AG04449 (cell line): Measurements from ENCODE around the gene TBCCD1.
A peak's percentile ranks its signal among the peaks of the same experiment; 100 is the strongest.
"Not testable (repeated sequence)": the region's sequence is repeated elsewhere in the genome, so short reads cannot be mapped to it uniquely, and the experiment has no call there.

Experiments
- CTCF ChIA-PET: fragments of 350-600 bp; formaldehyde crosslinking; extraction: SDS; loops from one replicate; lab custom pipeline; 2021; ENCODE audit warnings: antibody characterized with exemption; lab: Yijun Ruan, JAX
- POLR2A ChIA-PET: fragments of 400-600, 350-600 bp; formaldehyde crosslinking; extraction: SDS; loops from one replicate; lab custom pipeline; 2020; ENCODE audit warnings: antibody characterized with exemption, inconsistent platforms; lab: Yijun Ruan, JAX
- DNase-seq: peaks from one replicate; pipeline ENCODE4 v3.0.0-alpha.2; 2010; ENCODE audit warnings: low read depth, low spot score
- H3K4me3 ChIP-seq: 2 replicates; pipeline ENCODE4 v1.5.1; 2011; ENCODE audit warnings: low read depth, mild to moderate bottlenecking, control low read depth, low read length
- TF ChIP-seq, protein P1 (sequence below): IDR thresholded peaks from one replicate; pipeline ENCODE4 v1.5.1; 2011; ENCODE audit warnings: mild to moderate bottlenecking, moderate library complexity, low read length, control low read depth, inconsistent platforms; ENCODE audit not compliant: insufficient read depth; ENCODE audit errors: missing control alignments

Gene TBCCD1

DNA sequence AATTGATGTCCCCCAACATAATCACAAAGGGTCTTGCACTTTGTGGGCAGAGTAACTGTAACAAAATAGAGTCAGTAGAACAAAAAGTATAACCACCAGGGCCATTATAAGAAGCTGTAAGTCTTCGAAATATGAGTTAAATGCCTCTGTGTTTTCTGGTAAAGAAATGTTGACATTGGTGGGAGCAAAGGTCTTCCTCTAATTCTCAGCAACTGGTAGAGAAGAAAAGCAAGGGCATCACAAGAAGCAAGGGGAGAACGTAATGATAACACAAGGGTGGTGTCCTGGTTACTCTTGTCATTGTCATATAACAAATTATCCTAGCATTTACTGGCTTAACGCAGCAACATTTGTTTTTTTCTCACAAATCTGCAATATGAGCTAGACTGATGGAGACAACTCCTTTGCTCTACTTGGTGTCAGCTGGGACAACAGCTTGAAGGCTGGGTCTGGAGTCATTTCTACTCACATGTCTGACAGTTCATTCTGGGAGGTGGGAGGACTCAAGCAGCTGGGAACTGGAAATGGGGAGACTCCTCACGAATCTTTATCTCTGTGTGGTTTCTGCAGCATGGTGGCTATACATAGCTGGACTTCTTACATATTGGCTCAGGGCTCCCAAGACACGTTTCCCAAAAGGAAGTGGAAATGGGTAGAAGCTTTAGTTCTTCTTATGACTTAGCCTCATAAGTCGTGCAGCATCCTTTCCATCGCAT lies 23.6 kb upstream of the TBCCD1 start:
- TF ChIP-seq, protein P1, sequence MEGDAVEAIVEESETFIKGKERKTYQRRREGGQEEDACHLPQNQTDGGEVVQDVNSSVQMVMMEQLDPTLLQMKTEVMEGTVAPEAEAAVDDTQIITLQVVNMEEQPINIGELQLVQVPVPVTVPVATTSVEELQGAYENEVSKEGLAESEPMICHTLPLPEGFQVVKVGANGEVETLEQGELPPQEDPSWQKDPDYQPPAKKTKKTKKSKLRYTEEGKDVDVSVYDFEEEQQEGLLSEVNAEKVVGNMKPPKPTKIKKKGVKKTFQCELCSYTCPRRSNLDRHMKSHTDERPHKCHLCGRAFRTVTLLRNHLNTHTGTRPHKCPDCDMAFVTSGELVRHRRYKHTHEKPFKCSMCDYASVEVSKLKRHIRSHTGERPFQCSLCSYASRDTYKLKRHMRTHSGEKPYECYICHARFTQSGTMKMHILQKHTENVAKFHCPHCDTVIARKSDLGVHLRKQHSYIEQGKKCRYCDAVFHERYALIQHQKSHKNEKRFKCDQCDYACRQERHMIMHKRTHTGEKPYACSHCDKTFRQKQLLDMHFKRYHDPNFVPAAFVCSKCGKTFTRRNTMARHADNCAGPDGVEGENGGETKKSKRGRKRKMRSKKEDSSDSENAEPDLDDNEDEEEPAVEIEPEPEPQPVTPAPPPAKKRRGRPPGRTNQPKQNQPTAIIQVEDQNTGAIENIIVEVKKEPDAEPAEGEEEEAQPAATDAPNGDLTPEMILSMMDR = no peak
- DNase-seq = no peak
- ChIA-PET CTCF (interaction anchor here (0.9 to 16.7 kb wide), 4 partner anchors 12 to 231 kb away, joined by 4 to 123 read pairs (median 6); partner anchors contain the start of gene AHSG), POLR2A (no interaction called here)
- no peak overlapping the region for H3K4me3 ChIP-seq

DNA sequence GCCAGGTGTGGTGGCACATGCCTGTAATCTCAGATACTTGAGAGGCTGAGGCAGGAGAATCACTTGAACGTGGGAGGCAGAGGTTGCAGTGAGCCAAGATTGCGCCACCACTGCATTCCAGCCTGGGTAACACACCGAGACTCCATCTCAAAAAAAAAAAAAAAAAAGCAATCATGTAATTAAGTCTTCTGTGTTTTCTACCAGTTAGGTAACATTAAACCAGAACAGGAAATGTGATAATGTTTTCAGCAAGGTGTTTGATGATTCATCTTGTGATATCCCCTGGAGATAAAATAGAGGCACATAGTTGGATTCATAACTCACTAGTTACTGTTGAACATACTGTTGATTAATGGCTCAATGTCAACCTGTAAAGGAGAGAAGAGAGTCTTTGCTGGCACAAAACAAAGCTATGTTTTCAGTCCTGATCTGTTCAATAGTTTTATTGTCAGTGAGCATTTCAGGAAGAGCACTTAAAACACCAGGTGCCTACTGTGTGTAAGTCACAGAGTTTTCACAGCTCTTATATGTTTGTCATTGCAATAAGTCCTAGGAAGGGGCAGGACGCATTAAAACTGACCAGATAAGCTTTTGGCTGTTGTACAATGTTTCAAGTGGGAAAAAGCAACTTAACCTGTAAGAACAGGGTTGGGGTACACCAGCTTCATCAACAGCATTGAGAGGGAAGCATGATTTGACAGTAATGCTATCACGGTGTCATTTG lies 22.9 kb upstream of the TBCCD1 start:
- DNase-seq = no peak
- POLR2A ChIA-PET = interaction anchor here (0.7 kb wide), 1 partner anchor 217 kb away, joined by 4 read pairs; no protein-coding TSS in a partner anchor
- TF ChIP-seq, protein P1 = no peak
- CTCF ChIA-PET = interaction anchor here (1.4 to 16.7 kb wide), 3 partner anchors 15 to 232 kb away, joined by 5 to 123 read pairs (median 7); partner anchors contain the start of gene AHSG
- no peak overlapping the region for H3K4me3 ChIP-seq

DNA sequence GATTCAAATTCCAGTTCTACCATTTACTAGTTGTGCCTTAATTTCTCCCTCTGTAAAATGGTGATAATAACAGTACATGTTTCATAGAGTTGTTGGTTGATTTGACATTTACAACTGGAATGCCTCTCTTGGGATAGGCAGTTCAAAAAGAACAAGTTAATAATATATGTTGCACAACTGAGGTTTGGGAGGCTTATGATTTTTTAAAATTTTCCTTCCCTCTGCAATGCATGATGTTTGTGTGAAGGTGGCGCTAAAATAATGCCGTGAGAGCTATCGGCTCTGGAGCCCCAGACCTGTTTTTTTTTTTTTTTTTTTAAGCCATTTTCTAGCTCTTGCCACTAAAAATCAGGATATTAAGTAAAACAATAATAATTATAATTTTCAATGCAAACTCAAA lies 22.0 kb upstream of the TBCCD1 start:
- H3K4me3 ChIP-seq = no peak overlapping the region
- ChIA-PET POLR2A (interaction anchor here (0.7 kb wide), 1 partner anchor 218 kb away, joined by 4 read pairs; no protein-coding TSS in a partner anchor), CTCF (interaction anchor here (16.7 kb wide), 1 partner anchor 27 kb away, joined by 123 read pairs; the partner anchor contains the start of gene AHSG)
- TF ChIP-seq, protein P1 = peak; percentile 7
- no peak for DNase-seq

DNA sequence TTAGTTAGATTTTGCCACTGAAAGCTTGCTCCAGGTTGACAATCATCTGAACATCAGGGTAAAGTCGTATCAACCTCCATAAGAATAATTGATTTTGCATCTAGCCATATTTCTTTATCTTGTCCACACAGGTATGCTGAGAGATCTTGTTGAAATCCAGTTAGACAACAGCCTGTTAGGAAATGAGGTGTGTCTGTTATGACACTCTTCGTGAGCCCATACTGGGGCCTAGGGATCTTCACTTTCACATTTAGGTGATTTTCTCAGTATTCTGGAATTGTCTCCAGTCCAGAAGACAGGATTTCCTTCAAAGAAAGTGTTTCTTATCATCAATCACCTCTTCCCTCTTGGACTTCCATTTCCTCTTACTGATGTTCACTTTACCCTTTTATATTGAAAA lies 21.5 kb upstream of the TBCCD1 start:
- CTCF ChIA-PET = interaction anchor here (16.7 kb wide), 1 partner anchor 27 kb away, joined by 123 read pairs; the partner anchor contains the start of gene AHSG
- no peak for DNase-seq
- POLR2A ChIA-PET = no interaction called here
- no peak overlapping the region for H3K4me3 ChIP-seq
- TF ChIP-seq, protein P1 = no peak

DNA sequence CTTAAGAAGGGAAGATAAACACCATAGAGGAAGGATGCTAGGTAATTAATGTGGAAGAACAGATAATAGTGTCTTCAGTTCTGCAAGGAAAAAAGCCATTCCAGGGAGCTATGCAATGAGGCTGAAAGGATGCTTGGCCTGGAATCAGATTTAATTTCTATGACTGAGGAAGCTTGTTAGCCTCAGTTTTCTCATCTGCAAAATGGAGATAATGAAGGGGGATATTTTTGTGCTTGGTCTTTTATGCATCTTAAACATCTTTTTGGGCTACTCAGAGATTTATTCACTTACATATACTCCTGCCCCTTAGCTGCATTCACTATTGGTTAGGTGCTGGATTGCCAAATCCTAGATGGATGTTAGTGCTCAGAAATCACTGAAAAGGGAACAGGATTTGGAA lies 20.0 kb upstream of the TBCCD1 start:
- no peak for DNase-seq
- POLR2A ChIA-PET = interaction anchor here (0.9 kb wide), 1 partner anchor 11 kb away, joined by 3 read pairs; no protein-coding TSS in a partner anchor
- TF ChIP-seq, protein P1 = no peak
- H3K4me3 ChIP-seq = no peak overlapping the region
- CTCF ChIA-PET = interaction anchor here (1.0 to 16.7 kb wide), 4 partner anchors 19 to 644 kb away, joined by 3 to 123 read pairs (median 3); partner anchors contain the start of gene AHSG

DNA sequence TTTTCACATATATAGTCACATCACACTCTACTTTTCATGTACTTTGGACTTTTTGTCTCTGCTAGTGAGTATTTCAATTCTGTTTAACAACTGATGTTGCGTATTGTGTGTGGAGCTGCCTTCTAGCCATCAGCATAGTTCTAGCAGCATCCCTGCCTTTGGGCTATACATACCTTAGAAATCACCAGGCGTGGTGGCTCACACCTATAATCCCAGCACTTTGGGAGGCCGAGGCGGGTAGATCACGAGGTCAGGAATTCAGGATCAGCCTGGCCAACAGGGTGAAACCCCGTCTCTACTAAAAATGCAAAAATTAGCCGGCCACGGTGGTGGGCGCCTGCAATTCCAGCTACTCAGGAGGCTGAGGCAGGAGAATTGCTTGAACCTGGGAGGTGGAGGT lies 19.1 kb upstream of the TBCCD1 start:
- CTCF ChIA-PET = interaction anchor here (1.0 to 16.7 kb wide), 2 partner anchors 30 to 36 kb away, joined by 3 to 123 read pairs; partner anchors contain the start of gene AHSG
- POLR2A ChIA-PET, DNase-seq, H3K4me3 ChIP-seq: not testable (repeated sequence)
